ENCODE results near the gene CHCHD5.
"Not testable (repeated sequence)": the region's sequence is repeated elsewhere in the genome, so short reads cannot be mapped to it uniquely, and the experiment has no call there.

Gene CHCHD5

GRCh38 chr2:112584134-112584890 lies at the start of gene CHCHD5:
TSS of gene CHCHD5 (plus strand) at chr2:112584609. CDS start at chr2:112584648, 39 bp downstream.
- DNase-seq, result peak; percentile 94

GRCh38 chr2:112534826-112535225 lies 49.6 kb upstream of the CHCHD5 start:
- no peak for DNase-seq

- DNase-seq, result not testable (repeated sequence)
Observed at GRCh38 chr2:112536665-112537064, 47.7 kb upstream of the CHCHD5 start.

GRCh38 chr2:112539306-112539705 lies 45.1 kb upstream of the CHCHD5 start:
- no peak for DNase-seq

GRCh38 chr2:112540906-112541305 lies 43.5 kb upstream of the CHCHD5 start:
- no peak for DNase-seq

- DNase-seq, result peak; percentile 88
Observed at GRCh38 chr2:112541315-112542122, 42.9 kb upstream of the CHCHD5 start.

- peak; percentile 88 for DNase-seq
Observed at GRCh38 chr2:112542123-112542983, 42.1 kb upstream of the CHCHD5 start, which contains the start of gene POLR1B. TSS of gene POLR1B (plus strand) at chr2:112542465. CDS start at chr2:112542495, 30 bp downstream.

GRCh38 chr2:112542984-112543661 lies 41.3 kb upstream of the CHCHD5 start:
- peak; percentile 20 for DNase-seq

GRCh38 chr2:112547333-112547732 lies 37.1 kb upstream of the CHCHD5 start:
- no peak for DNase-seq

GRCh38 chr2:112548980-112549379 lies 35.4 kb upstream of the CHCHD5 start:
- DNase-seq, result no peak

- DNase-seq, result no peak
Observed at GRCh38 chr2:112566104-112566503, 18.3 kb upstream of the CHCHD5 start.

- not testable (repeated sequence) for DNase-seq
Observed at GRCh38 chr2:112566508-112566907, 17.9 kb upstream of the CHCHD5 start.

GRCh38 chr2:112572005-112572404 lies 12.4 kb upstream of the CHCHD5 start:
- no peak for DNase-seq

GRCh38 chr2:112577756-112578155 lies 6.7 kb upstream of the CHCHD5 start:
- no peak for DNase-seq

- DNase-seq, result no peak
Observed at GRCh38 chr2:112579241-112579640, 5.2 kb upstream of the CHCHD5 start.

- DNase-seq, result no peak
Observed at GRCh38 chr2:112580084-112580483, 4.3 kb upstream of the CHCHD5 start.

- DNase-seq, result peak; percentile 55
Observed at GRCh38 chr2:112582314-112582746, 2.1 kb upstream of the CHCHD5 start.

- peak; percentile 15 for DNase-seq
Observed at GRCh38 chr2:112583497-112584133, 794 bp upstream of the CHCHD5 start.

GRCh38 chr2:112584891-112585250 lies 462 bp downstream of the CHCHD5 start:
- DNase-seq, result no peak

GRCh38 chr2:112585400-112585799 lies 991 bp downstream of the CHCHD5 start:
- DNase-seq, result no peak

GRCh38 chr2:112585873-112586464 lies 1.6 kb downstream of the CHCHD5 start:
- DNase-seq, result no peak

All from NCI-H69 (cell line).